HFFc6 (cell line): ENCODE results near the gene MAST4. TPM values are rescaled to one million over a fixed set of nuclear protein-coding genes. Genes with fewer than 3 reads are reported as not detected.

Experiments used
- DNase-seq: peaks from one replicate; pipeline ENCODE4 v3.0.0-alpha.2; 2018
- H3K27ac Mint-ChIP-seq: 2 replicates; pipeline ENCODE4 v1.8.0; 2020; ENCODE audit warnings: mild to moderate bottlenecking, mixed read lengths
- H3K27me3 Mint-ChIP-seq: 2 replicates; pipeline ENCODE4 v1.8.0; 2021; ENCODE audit warnings: mild to moderate bottlenecking, moderate library complexity, mixed read lengths; ENCODE audit not compliant: insufficient read depth
- H3K36me3 Mint-ChIP-seq: 2 replicates; pipeline ENCODE4 v1.8.0; 2021; ENCODE audit warnings: low read depth, mixed read lengths
- H3K4me1 Mint-ChIP-seq: 2 replicates; pipeline ENCODE4 v1.8.0; 2020; ENCODE audit warnings: low read depth, mixed read lengths
- H3K4me3 Mint-ChIP-seq: 2 replicates; pipeline ENCODE4 v1.8.0; 2020; ENCODE audit warnings: mild to moderate bottlenecking, moderate library complexity, mixed read lengths
- H3K9me3 Mint-ChIP-seq: 2 replicates; pipeline ENCODE4 v1.8.0; 2020; ENCODE audit warnings: mild to moderate bottlenecking, mixed read lengths
- CTCF ChIP-seq: fragments of 200-600 bp; sonication (generic); IDR thresholded peaks from 2 replicates; pipeline ENCODE4 v1.5.0; 2021; ENCODE audit warnings: antibody characterized with exemption, mild to moderate bottlenecking
- total RNA-seq, 6 experiments: library from RNA; stranded (reverse); fragmentation: NEBNext Ultra II Directional; extraction: Animal tissue kit (Norgen Biotek cat#: 25700); gene quantifications; 2 replicates in 1 of 6; 3 replicates in 5 of 6; pipeline ENCODE4 v1.2.3, GENCODE V29; 2021

MAST4 gene
- total RNA-seq, 6 experiments from 2014 or later = 3.0 to 5.6 (median 3.9) TPM

GRCh38 chr5:66966439-66966838 lies 370.2 kb downstream of the MAST4 start:
- no peak for DNase-seq
- H3K9me3 Mint-ChIP-seq = no peaks in the 10 kb centered on the region
- no peaks in the 10 kb centered on the region; the same call in 1 of the 2 replicates for H3K27me3 Mint-ChIP-seq
- H3K36me3 Mint-ChIP-seq = no peaks in the 10 kb centered on the region
- H3K4me1 Mint-ChIP-seq = peaks cover 39% of the 10 kb centered on the region
- no peak; the same call in 1 of the 2 replicates for TF ChIP-seq CTCF
- no peak overlapping the region for H3K4me3 Mint-ChIP-seq
- no peak overlapping the region for H3K27ac Mint-ChIP-seq

GRCh38 chr5:66967102-66967501 lies 370.9 kb downstream of the MAST4 start:
- Mint-ChIP-seq H3K4me3 (0 out of 2 replicates have a peak overlapping the region, but pooled peaks have one; percentile 11), H3K9me3 (no peaks in the 10 kb centered on the region), H3K27me3 (no peaks in the 10 kb centered on the region; the same call in 1 of the 2 replicates), H3K4me1 (peaks cover 37% of the 10 kb centered on the region), H3K36me3 (no peaks in the 10 kb centered on the region), H3K27ac (peak overlapping the region; percentile 57)
- TF ChIP-seq CTCF = no peak
- DNase-seq = peak; percentile 76

- Mint-ChIP-seq H3K9me3 (no peaks in the 10 kb centered on the region), H3K27me3 (no peaks in the 10 kb centered on the region; the same call in 1 of the 2 replicates), H3K27ac (peak overlapping the region; percentile 57; the same call in 1 of the 2 replicates), H3K36me3 (no peaks in the 10 kb centered on the region), H3K4me1 (peaks cover 37% of the 10 kb centered on the region), H3K4me3 (no peak overlapping the region)
- peak; percentile 14 for DNase-seq
- no peak for TF ChIP-seq CTCF
These were observed 371.7 kb downstream of the MAST4 start for GRCh38 chr5:66967826-66968262.

- H3K4me1 Mint-ChIP-seq = peaks cover 29% of the 10 kb centered on the region
- H3K27me3 Mint-ChIP-seq = no peaks in the 10 kb centered on the region; the same call in 1 of the 2 replicates
- no peak overlapping the region for H3K27ac Mint-ChIP-seq
- no peaks in the 10 kb centered on the region for H3K36me3 Mint-ChIP-seq
- DNase-seq = no peak
- H3K4me3 Mint-ChIP-seq = no peak overlapping the region
- no peaks in the 10 kb centered on the region for H3K9me3 Mint-ChIP-seq
- TF ChIP-seq CTCF = no peak
These were observed 373.3 kb downstream of the MAST4 start for GRCh38 chr5:66969484-66969883.

GRCh38 chr5:66969963-66970362 lies 373.8 kb downstream of the MAST4 start:
- Mint-ChIP-seq H3K27me3 (no peaks in the 10 kb centered on the region; the same call in 1 of the 2 replicates), H3K4me1 (peaks cover 29% of the 10 kb centered on the region), H3K4me3 (no peak overlapping the region), H3K27ac (no peak overlapping the region), H3K9me3 (no peaks in the 10 kb centered on the region), H3K36me3 (no peaks in the 10 kb centered on the region)
- DNase-seq = no peak
- no peak for TF ChIP-seq CTCF

- Mint-ChIP-seq H3K27me3 (no peaks in the 10 kb centered on the region), H3K4me1 (peaks cover 16% of the 10 kb centered on the region), H3K36me3 (no peaks in the 10 kb centered on the region), H3K9me3 (no peaks in the 10 kb centered on the region), H3K4me3 (no peak overlapping the region), H3K27ac (no peak overlapping the region)
- no peak for DNase-seq
- no peak for TF ChIP-seq CTCF
These were observed 375.8 kb downstream of the MAST4 start for GRCh38 chr5:66972004-66972403.
